HG03280 (cell line): Measurements from ENCODE around the gene ZNF219.

Experiments used
- ATAC-seq: cut with Tn5 transposase; IDR thresholded peaks from one replicate; pipeline ENCODE4 v1.9.1; 2021; ENCODE audit warnings: mild to moderate bottlenecking, moderate library complexity; ENCODE audit not compliant: unreplicated experiment

The ZNF219 gene

DNA sequence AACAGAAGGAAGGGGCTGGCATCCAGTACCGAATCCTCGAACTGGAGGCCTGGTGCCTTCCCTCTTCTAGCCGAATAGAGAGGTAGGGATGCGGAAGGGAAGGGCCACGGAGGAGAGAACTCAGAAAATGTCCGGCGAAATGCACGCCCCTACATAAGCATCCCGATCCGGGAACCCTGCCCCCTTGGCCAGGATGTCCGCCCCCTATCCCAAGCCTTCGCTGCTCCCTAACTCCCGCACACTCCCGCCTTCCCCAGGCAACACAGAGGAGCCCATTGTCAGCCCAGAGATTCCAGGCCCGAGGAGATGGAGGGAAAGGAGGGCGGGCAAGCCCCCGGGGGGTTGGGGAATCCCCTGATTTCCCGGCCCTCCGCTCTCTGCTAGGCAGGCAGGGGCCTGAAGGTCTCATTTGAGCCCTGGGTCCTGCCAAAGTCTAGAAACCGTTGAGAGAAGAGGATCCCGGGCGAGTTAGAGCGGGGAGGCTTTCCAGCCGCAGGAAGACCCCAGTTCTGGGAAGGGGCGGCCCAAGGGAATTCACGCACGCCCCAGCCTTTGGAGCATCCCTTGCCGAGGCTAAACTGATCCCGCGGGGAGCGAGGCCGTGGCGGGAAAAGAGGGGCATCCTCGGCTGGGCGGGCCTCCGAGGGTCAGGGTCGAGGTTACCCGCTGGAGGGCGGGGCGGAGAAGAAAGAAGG lies 28.9 kb downstream of the ZNF219 start:
- ATAC-seq: no peak

GRCh38 chr14:21068521-21069387 lies 29.7 kb downstream of the ZNF219 start:
- no peak for ATAC-seq

GRCh38 chr14:21066882-21067502 lies 31.5 kb downstream of the ZNF219 start:
- ATAC-seq: no peak

GRCh38 chr14:21063479-21063878 lies 35.0 kb downstream of the ZNF219 start:
- ATAC-seq: no peak

DNA sequence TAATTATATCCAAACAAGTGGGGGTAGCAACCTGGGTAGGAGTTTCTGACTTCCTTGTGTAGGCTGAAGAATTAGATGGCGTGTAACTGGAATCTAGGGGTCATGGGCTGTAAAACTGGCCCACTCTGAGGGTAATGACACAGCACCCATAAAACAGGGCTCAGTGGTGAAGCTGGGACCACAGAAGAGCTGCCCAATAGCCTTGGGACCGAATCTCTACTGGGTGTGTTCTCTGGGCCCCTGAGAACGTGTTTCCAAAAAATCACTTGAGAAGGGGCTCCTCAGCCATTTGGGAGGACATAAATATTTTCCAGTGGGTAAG lies 37.1 kb downstream of the ZNF219 start:
- ATAC-seq: no peak

GRCh38 chr14:21060614-21061346 lies 37.7 kb downstream of the ZNF219 start:
- no peak for ATAC-seq

DNA sequence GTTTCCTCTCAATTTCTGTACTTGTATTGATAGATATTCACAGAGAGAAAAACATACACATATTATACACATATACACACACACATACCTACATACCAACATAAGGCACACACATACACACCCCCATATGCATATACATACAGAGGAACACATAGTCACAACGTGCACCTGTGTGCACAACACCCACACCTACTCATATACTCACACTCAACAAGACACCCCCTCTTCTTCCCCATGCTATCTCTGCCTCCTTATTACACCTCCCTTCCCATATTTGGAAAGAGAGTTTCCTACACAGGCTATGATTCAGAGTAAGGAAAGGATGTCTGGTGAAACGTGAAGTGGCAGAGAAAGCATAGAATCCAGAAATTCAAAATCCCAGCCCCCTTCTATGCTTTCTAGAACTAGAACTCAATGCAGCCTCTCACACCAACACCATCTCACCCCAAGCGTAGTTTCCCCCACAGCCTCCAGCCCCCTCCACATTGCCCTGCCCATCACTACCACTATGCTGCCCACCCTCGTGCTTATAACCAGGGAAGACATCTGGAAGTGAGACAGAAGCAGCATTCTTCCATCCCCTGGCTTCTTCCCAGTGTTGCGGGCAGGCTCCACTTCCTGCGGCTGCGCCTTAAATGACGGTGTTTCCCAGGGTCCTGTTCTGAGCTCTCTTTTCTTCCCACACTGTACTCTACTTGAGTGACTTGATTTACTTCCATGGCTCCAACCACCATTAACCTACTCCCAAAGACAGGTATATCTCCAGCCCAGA lies 38.4 kb downstream of the ZNF219 start:
- no peak for ATAC-seq

DNA sequence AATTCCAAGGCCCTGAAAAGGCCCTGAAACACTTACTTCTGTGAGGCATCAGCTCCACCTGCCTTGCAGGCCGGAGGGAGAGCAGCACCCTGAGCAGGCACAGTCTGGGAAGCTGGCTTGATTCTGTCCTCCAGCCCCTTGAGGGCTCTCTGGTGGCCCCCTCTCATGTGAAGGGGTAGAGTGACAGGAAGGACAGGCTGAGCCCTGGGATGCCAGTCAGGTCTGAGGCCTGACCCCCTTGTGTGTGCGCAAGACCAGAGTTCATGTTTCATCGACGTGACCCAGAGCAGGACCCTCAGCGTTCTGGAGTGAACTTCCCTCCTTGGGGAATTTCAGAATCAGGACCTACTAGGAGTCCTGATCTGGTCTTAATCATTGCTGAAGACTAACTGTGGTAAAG lies 39.6 kb downstream of the ZNF219 start:
- no peak for ATAC-seq

DNA sequence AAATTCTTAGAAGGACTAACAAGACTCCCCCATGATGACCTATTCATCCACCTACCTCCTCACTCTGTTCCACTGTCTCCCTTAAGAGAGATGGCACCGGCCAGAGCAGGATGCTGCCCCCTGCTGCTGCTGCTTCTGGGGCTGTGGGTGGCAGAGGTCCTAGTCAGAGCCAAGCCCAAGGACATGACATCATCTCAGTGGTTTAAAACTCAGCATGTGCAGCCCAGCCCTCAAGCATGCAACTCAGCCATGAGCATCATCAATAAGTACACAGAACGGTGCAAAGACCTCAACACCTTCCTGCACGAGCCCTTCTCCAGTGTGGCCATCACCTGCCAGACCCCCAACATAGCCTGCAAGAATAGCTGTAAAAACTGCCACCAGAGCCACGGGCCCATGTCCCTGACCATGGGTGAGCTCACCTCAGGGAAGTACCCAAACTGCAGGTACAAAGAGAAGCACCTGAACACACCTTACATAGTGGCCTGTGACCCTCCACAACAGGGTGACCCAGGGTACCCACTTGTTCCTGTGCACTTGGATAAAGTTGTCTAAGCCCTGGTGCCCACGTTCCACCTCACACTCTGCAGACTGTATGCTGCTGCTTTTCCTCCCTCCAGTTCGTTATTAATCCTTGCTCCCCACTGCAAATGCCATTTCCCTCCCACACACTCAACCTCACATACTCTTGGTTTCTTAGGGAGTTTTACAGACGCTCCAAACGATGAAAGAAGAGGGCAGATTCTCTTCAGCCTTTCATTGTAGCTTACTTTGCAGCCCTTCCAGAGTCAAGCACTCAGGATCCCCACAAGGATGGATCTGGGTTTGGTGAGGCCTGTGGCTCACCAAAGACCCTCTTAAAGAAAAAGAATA lies 40.4 kb downstream of the ZNF219 start, which contains the start of gene RNASE8:
Gene RNASE8 (plus strand): TSS at position 20 of the 873 bp plus-strand sequence. CDS start 71 bp downstream, at position 91.
- no peak for ATAC-seq

GRCh38 chr14:21056520-21057163 lies 41.8 kb downstream of the ZNF219 start:
- no peak for ATAC-seq

GRCh38 chr14:21055432-21056117 lies 42.9 kb downstream of the ZNF219 start:
- no peak for ATAC-seq

- no peak for ATAC-seq
Observed at GRCh38 chr14:21054768-21055145, 43.7 kb downstream of the ZNF219 start.

DNA sequence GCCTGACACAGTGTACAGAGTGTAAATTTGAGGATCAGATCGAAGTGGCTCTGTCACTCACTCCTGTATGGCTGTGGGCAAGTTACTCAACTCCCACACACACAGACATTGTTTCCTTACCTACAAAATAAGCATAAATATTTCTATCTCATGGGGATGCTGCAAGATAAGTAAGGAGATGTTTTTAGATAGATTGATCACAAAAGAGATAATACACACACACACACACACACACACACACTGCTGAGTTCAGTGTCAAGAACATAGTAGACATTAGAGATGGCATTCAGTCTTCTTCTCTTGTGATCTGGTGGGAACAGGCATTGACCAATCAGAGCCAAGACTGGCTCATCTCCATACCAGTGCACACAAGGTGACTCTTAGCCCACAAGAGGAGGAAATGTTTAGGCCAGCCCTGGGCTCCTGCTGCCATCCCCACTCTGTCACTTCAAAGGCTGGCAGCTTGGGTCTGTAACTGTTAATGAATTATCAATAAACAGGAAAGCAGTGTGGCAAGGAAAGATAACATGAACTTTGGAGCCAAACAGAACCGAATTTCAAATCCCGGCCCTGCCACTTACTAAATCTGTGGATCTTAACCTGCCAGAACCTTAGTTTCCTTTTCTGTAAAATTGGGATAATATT lies 44.2 kb downstream of the ZNF219 start:
- ATAC-seq: no peak

DNA sequence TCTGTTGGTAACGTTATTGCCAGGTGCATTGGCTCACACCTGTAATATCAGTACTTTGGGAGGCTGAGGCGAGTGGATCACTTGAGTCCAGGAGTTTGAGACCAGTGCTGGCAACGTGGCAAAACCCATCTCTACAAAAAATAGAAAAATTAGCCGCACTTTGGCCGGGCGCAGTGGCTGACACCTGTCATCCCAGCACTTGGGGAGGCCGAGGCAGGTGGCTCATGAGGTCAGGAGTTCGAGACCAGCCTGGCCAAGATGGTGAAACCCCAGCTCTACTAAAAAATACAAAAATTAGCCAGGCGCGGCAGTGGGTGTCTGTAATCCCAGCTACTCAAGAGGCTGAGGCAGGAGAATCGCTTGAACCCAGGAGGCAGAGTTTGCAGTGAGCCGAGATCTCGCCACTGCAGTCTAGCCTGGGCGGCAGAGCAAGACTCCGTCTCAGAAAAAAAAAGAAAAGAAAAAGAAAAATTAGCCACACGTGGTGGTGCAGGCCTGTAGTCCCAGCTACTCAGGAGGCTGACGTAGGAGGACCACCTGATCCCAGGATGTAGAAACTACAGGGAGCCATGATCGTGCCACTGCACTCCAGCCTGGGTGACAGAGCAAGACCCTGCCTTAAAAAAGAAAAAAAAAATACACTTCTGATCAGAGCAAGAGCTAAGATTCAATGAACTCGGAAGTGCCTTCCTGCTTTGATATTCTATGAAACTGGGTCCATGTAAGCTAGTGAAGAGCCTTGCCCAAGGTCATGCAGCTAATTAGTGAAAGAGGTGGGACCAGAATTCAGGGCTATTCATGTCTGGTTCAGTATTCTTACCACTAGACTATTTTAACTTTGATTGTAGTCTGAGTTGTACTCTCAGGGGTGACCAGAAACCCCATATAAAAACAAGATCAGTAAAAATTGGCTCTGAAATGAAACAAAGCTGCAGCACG lies 45.0 kb downstream of the ZNF219 start:
- no peak for ATAC-seq

GRCh38 chr14:21050597-21050996 lies 47.9 kb downstream of the ZNF219 start:
- ATAC-seq: no peak

GRCh38 chr14:21049271-21049673 lies 49.2 kb downstream of the ZNF219 start:
- ATAC-seq: no peak

DNA sequence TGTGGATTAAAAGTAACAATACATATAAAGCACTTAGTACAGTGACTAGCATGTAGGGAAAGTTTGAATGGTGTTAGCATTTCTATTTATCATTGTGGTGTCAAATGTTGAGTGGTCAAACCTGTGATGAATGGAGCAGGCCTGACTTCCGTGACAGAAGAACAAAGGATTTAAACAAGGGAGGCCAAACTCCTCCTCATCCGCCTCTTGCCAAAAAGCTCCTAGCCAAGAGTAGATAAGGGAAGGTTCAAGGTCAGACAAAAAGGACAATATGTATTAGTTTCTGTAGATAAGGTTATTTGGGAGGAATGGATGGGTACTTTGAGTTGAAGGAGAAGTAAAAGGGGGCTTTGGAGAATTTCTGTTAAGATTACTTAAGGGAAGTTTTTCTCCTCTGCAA lies 49.8 kb downstream of the ZNF219 start:
- no peak for ATAC-seq
